ENCODE measurements around the gene NAGA.

- TF ChIP-seq CTCF (conservative IDR thresholded peaks at IDR 0.05) (peak; percentile 99), ZFX (IDR thresholded peaks at IDR 0.05) (peak; percentile 90)
These were observed 20.2 kb upstream of the NAGA start, which contains the start of gene NDUFA6 for GRCh38 chr22:42090596-42091454.

Data from C4-2B (cell line).